GM11168 (cell line): ENCODE measurements around the gene SPG7.

ENCODE experiments used
- in situ Hi-C: fragments of 300-500 bp; cut with MboI; formaldehyde crosslinking; loops from one replicate; pipeline ENCODE4 v1.12.0; 2022; ENCODE audit warnings: low sequenced_read_pairs; ENCODE audit not compliant: unreplicated experiment

Gene SPG7

DNA sequence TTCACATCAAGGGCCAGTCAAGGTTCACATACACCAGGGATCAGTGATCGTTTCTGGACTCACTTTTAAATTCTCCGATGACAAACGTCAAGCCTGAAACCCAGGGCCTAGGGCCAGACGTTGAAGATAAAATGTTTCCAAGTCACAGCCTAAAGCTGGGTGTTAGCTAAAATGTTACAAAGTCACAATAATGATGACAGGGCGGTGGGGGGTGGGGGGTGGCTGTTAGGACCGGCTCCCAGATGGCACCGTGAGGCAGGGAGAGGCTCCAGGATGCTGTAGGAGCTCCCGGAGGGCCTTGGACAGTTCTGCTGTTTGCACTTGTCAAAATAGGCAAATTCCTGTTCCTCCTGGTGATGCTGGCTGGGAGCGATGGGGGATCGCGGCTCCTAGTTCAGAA is 35.9 kb downstream of the SPG7 start:
- in situ Hi-C loops: no loop called here

DNA sequence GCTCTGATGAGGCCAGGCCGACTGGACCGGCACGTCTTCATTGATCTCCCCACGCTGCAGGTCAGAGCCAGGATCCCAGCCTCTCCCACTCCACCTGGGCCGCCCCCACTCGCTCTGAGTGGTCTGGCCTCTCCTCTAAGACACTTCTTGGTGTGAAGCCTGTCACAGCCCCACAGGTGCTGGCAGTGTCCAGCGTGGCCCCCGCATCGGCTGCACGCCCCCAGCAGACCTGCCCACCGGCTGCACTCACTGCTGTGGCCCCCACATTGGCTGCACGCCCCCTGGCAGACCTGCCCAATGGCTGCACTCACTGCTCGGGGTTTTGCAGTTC is 36.5 kb downstream of the SPG7 start:
- in situ Hi-C loops: no loop called here

DNA sequence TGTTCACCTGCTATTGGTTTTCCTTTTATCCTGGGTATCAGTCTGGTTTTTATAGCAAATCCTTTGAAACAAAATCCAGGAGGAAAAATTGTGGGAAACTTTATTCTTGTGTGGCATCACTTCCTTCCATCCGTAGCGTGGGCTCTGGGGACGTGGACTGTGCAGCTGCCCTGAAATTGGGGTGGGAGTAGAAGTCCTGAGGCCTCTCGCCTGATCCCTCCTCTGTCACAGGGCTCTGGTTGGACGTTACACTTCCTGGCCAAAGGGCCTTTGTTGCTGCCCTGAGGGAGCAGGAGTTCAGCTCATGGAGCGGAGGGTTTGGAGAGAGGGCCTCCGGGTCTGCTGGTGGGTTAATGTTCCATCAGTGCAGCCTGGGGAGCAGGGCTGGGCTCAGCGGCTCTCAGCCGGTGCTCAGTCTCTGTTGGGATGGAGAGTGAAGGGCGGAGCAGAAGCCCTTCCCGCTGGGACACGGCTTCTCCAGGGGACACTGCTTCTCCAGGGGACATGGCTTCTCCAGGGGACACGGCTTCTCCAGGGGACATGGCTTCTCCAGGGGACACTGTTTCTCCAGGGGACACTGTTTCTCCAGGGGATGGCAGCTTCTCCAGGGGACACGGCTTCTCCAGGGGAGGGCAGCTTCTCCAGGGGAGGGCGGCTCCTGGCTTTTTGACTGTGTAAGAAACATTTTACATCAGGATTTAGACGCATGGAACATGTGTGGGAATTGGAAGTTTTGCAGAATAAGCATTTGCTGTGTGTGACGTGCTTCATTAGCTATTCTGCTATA is 37.0 kb downstream of the SPG7 start:
- in situ Hi-C loops: no loop called here

DNA sequence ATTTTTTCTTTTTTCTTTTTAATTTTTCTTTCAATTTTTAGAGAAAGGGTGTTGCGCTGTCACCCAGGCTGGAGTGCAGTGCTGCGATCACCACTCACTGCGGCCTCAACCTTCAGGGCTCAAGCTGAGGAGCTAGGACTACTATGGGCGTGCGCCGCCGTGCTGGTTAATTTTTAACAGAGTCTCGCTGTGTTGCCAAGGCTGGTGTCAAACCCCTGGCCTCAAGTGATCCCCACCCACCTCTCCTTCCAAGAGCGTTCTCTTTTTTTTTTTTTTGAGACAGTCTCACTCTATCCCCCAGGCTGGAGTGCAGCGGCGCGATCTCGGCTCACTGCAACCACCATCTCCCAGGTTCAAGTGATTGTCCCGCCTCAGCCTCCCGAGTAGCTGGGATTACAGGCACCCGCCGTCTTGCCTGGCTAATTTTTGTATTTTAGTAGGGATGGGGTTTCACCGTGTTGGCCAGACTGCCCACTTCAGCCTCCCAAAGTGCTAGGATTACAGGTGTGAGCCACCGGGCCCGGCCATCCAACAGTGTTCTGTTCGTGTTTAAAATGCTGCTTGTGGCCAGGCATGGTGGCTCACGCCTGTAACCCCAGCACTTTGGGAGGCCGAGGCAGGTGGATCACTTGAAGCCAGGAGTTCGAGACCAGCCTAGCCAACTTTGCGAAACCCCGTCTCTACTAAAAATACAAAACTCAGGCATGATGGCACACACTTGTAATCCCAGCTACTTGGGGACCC is 37.8 kb downstream of the SPG7 start:
- in situ Hi-C loops: no loop called here

DNA sequence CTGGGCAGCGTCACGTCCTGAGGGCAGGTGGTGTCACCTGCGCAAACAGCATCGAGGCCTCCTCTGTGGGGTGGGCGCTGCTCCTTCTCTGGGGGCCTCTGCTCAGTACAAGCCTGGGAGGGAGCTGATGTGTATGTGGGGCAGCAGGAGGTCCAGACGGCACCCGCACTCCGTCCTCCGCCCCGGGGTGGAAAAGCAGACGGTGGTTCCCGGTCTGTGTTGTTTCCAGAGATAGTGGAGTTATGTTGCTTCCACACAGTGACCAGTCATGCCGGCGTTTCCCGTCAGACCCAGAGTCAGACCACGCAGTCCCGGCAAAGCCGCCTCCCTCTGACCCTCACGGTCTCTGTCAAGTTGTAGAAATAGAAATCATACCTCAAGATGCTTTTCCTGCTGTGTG is 38.6 kb downstream of the SPG7 start:
- in situ Hi-C loops: no loop called here

DNA sequence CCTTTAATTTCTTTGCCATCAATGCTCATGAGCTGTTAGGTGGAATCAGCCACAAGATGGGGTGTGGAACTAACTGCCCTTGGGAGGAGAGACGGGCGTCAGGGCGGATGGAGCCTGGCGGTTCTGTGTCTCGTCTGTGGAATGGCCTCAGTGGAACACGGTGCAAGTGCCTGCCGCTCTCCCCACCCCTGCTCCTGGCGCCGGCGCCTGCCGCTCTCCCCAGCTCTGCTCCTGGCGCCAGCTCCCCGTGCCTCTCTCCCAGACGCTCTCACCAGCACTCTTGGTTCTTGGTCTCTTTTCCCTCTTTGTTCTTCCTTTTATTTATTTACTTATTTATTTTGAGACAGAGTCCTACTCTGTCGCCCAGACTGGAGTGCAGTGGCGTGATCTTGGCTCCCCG is 39.1 kb downstream of the SPG7 start:
- in situ Hi-C loops: no loop called here

DNA sequence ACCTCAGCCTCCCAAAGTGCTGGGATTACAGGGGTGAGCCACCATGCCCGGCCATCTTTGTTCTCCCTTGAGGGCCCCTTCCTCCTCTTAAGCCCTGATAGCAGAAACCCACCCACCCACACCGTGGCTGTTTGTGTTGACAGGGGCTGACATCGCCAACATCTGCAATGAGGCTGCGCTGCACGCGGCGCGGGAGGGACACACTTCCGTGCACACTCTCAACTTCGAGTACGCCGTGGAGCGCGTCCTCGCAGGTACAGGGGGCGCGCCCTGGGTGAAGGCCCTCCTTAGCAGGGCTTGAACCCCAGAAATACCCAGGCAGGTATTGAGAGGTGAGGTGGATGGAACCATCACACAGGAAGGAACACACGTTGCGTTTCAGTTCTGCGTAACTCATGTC is 39.7 kb downstream of the SPG7 start:
- in situ Hi-C loops: no loop called here

DNA sequence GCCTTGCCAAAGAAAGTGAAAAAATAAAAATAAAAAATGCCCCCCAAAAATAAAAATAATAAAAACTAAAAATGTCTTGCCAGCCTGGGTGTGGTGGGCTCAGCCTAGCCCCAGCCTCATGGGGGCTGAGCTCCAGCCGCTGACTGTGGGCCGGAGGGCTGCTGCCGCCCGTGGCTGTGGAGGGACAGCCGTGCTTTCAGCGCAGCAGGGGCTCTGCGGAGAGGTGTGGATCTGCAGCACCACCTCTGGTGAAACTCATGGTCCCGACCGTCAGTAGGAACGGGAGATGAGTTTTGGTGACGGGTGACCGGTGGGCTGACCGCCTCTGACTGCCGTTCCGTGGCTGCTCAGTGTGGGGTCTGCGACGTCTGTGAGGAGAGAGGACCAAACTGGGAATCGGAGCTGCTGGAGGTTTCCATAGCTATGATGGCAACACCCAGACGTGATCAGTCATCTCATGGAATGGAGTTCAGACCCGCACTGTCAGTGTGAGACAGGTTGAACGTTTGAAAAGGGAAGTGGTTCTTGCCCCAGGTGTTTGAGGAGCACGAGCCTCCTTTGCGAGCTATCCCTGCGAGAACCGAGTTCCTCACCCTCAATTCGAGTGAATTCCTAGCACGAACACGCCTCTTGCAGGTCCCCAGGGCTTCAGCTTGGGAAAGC is 40.3 kb downstream of the SPG7 start:
- in situ Hi-C loops: no loop called here

DNA sequence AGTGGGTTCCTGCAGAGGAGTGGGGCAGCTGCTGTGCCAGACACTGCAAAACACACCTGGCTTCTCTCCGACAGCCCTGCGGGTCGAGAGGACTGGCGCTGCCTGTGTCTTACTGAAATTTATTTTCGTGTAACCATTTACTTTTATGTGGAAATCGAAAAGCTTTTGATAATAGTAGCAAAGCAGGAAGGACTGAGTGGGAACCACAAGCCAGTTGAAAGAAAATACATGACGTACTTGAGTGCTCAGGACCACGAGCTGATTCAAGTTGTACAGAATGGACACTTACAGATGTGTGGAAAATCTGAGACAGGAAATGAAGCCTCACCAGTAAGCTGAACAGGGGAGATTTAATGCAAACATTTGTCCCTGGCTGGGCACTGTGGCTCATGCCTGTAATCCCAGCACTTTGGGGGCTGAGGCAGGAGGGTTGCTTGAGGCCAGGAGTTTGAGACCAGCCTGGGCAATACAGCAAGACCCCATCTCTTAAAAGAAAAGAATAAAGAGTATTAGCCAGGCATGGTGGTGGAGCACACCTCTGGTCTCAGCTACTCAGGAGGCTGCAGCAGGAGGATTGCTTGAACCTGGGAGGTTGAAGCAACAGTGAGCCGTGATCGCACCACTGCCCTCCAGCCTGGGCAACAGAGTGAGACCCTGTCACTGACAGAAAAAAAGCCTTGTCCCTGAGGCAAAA is 41.0 kb downstream of the SPG7 start:
- in situ Hi-C loops: no loop called here

DNA sequence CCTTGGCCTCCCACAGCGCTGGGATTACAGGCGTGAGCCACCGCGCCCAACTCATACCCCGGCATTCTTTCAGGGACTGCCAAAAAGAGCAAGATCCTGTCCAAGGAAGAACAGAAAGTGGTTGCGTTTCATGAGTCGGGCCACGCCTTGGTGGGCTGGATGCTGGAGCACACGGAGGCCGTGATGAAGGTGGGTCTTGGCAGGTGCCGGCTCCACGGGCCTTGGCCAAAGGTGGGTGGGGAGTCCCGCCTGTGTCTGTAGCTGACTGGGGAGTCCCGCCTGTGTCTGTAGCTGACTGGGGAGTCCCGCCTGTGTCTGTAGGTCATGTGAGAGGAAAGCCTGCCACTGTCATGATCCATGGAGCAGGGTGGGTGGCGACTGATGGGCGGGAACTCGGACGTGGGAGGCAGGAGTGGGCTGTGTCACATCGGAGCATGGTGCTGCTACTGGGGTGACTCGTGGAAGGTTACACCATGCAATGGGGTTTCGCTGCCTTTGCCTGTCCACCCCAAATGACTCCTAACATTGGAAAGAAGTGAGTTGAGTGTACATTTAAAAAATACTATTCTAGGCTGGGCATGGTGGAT is 42.3 kb downstream of the SPG7 start:
- in situ Hi-C loops: no loop called here

DNA sequence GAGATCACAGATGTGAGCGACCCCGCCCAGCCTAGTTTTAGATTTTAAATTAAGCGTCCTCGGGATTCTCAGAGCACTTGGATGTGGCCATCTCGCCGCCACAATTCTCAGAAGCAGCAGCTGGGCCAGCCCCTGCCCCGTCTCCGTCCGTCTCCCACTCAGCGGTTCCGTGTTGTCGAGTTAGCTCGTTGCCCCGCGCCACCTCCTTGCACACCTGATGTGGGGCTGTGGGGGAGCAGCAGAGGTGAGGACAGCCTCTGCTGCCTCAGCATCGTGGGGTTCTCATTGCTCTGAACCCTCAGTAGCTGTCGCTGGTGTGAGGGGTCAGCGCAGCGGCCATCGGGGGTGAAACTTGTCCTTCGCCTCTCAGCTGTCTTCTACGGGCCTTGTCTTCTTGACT is 44.1 kb downstream of the SPG7 start:
- in situ Hi-C loops: no loop called here

DNA sequence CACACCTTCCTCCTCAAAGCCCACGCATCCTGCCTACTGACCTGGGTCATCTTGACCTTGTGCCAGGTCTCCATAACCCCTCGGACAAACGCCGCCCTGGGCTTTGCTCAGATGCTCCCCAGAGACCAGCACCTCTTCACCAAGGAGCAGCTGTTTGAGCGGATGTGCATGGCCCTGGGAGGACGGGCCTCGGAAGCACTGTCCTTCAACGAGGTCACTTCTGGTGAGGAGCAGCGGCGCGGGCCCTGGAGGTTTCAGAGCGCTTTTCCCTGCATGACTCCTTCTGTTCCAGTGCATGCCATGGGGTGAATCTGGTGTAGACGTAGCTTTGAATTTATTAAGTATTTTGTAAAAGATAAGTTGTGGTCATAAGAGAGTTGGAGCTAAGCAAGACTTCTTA is 44.7 kb downstream of the SPG7 start:
- in situ Hi-C loops: no loop called here

DNA sequence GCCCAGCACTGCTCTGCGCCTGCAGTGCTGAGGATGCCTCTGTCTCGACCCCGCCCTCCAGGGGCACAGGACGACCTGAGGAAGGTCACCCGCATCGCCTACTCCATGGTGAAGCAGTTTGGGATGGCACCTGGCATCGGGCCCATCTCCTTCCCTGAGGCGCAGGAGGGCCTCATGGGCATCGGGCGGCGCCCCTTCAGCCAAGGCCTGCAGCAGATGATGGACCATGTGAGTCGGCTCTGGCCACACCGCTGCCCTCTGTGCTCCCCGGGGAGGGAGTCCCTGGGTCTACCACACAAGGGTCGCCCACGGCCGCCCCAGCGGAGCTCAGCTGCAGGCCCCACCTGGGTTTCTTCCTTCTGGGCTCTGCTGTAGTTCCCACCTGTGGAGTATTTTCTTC is 45.5 kb downstream of the SPG7 start:
- in situ Hi-C loops: no loop called here

DNA sequence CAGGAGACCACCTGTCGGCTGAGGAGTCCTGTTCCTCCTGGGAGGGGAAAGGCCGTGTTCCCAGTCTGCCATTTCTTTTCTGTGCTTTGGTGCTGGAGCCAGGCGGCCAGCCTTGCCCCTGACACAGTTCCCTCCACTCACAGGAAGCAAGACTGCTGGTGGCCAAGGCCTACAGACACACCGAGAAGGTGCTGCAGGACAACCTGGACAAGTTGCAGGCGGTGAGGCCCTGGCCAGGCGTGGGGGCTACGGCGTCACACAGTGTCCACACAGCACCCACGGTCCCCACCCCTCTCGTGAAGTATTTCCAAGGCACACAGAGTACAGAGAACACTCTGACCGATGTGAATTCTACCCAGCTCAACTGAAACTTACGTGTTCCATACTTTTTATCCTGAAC is 46.1 kb downstream of the SPG7 start:
- in situ Hi-C loops: no loop called here

DNA sequence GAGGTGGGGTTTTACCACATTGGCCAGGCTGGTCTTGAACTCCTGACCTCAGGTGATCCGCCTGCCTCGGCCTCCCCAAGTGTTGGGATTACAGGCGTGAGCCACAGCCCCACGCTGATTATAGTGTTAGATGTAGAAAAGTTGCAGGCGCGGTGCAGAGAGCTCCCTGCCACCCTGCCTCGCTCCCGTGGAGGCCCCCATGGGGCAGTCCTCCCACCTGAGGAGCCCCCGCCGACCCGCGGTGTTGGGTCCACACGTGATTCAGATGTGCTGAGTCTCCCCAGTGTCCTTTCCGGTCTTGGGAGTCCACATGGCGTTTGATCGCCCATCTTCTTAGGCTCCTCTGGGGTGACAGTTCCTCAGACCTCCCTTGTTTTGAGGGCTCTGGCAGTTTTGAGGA is 47.1 kb downstream of the SPG7 start:
- in situ Hi-C loops: no loop called here

DNA sequence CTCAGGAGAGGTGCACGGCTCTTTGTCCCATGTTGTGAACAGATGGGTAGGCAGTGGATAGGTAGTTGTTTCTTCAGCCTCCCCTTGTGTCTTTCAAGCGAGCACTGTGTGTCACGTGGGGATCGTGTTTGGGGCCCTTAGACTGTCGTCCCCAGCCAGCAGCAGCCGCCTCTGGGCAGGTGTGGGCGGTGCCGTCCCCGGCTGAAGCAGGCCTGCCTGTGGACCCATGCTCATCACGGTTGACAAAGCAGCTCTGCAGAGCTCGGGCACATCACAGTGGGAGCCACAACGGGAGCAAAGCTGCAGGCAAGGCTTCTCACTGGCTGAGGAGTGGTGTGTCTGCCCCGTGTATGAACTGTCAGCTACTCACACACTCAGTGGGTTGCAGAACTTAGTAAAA is 47.6 kb downstream of the SPG7 start:
- in situ Hi-C loops: no loop called here

DNA sequence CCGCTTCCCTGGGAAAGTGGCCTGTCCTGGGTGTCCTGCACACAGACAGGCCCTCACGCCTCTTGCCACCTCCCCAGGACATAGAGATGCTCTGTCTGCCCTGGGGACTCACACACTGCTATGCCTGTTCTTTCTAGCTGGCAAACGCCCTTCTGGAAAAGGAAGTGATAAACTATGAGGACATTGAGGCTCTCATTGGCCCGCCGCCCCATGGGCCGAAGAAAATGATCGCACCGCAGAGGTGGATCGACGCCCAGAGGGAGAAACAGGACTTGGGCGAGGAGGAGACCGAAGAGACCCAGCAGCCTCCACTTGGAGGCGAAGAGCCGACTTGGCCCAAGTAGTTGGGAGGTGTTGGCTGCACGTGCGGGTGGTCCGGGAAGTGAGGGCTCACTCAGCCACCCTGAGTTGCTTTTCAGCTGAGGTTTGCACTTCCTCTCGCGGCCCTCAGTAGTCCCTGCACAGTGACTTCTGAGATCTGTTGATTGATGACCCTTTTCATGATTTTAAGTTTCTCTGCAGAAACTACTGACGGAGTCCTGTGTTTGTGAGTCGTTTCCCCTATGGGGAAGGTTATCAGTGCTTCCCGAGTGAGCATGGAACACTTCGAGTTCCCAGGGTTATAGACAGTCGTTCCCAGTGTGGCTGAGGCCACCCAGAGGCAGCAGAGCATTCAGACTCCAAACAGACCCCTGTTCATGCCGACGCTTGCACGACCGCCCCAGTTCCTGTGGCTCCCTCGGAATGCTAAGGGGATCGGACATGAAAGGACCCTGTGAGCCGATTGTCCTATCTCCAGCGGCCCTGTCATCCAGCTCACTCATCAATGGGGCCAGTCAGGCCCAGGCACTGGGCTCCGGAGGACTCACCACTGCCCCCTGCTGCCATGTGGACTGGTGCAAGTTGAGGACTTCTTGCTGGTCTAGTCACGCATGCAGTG is 48.8 kb downstream of the SPG7 start:
- in situ Hi-C loops: no loop called here

DNA sequence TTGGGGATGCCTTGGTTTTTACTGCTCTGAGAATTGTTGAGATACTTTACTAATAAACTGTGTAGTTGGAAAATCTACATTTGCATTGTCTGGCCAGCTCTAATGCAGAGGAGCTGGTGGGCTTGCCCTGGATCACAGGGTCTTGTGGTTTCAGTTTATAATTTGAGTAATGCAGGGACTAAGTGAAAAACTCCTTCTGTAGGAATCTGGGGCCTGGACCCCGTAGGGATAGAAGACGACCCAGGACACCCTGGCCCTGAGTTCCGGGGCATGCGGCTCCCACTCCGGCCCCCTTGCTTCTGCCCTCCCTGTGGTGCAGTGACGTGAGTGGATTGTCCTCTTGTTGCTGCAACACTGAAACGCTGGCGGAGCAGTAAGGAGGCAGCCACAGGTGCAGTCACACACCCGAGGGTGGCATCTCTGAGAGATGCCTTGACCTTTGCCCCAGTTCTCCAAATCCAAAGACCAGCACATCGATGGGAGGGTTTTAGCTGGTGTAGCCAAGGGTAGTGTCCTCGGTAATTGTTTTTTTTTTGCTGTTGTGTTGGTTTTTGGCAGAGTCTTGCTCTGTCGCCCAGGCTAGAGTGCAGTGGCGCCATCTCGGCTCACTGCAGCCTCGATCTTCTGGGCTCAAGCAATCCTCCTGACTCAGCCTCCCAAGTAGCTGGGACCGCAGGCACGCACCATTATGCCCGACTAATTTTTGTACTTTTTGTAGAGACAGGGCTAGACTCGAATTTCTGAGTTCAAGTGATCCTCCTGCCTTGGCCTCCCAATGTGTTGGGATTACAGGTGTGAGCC is 49.7 kb downstream of the SPG7 start:
- in situ Hi-C loops: no loop called here
